Dendritic cell treated with granulocyte-macrophage colony-stimulating factor and Interleukin-4, amounts not matched to agents 40 ng/mL and 50 ng/mL, for 4 days (primary cell): ENCODE results near the gene KYAT1.
"Not testable (repeated sequence)": the region's sequence is repeated elsewhere in the genome, so short reads cannot be mapped to it uniquely, and the experiment has no call there.

Experiments
- H3K27ac Mint-ChIP-seq: one replicate; pipeline ENCODE4 v1.8.0; 2022; ENCODE audit warnings: mild to moderate bottlenecking, mixed read lengths
- H3K27me3 Mint-ChIP-seq: one replicate; pipeline ENCODE4 v1.8.0; 2022; ENCODE audit warnings: mild to moderate bottlenecking, mixed read lengths
- H3K36me3 Mint-ChIP-seq: one replicate; pipeline ENCODE4 v1.8.0; 2022; ENCODE audit warnings: low read depth, mixed read lengths
- H3K4me1 Mint-ChIP-seq: one replicate; pipeline ENCODE4 v1.8.0; 2022; ENCODE audit warnings: low read depth, mixed read lengths
- H3K4me3 Mint-ChIP-seq: one replicate; pipeline ENCODE4 v1.8.0; 2022; ENCODE audit warnings: mild to moderate bottlenecking, moderate library complexity, mixed read lengths
- H3K9me3 Mint-ChIP-seq: one replicate; pipeline ENCODE4 v1.8.0; 2022; ENCODE audit warnings: mixed read lengths
- intact Hi-C: fragments of 100-400 bp; cut with micrococcal nuclease; formaldehyde crosslinking; loops from one replicate; pipeline ENCODE4 v1.15.0; 2022

Gene KYAT1

GRCh38 chr9:128818839-128819715 is 62.7 kb downstream of the KYAT1 start:
- Mint-ChIP-seq H3K4me1 (peaks cover 26% of the 10 kb centered on the region), H3K27ac (peak overlapping the region; percentile 83), H3K4me3 (peak overlapping the region; percentile 74), H3K9me3 (no peaks in the 10 kb centered on the region), H3K36me3 (peaks cover 35% of the 10 kb centered on the region), H3K27me3 (peaks cover 6% of the 10 kb centered on the region)
- intact Hi-C loops = no loop called here

DNA sequence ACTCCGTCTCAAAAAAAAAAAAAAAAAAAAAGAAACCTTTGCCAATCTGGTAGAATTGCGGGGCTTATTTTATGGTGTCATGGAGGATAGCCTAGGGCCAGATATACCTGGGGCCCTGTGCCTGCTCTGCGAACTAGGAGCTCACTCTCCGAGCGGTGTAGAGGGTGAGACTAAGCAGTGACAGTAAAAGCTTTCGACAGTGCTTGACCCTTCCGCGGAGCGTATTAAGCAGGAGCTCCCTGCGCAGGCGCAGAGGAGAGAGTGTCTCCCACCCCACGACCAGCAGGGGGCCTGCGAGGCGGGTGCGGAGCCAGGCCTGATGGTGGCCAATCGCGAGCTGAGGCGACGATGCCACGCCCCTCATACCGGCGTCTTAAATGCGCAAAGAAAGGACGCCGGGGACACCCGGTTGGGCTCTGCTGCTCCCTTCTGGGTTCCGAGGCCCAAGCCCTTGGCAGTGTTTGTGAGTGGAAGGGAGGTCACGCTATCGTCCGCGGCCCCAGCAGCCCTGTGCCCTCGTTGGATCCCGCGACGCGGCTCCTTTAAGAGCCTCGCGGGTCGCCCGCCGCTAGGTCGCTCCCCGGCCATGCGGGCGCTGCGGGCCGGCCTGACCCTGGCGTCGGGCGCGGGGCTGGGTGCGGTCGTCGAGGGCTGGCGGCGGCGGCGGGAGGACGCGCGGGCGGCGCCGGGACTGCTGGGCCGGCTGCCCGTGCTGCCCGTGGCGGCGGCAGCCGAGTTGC is 63.5 kb downstream of the KYAT1 start, which contains the start of gene ENDOG:
Gene ENDOG (plus strand): TSS at position 402 of the 740 bp plus-strand sequence. CDS start 185 bp downstream, at position 587.
- H3K9me3 Mint-ChIP-seq = no peaks in the 10 kb centered on the region
- H3K36me3 Mint-ChIP-seq = peaks cover 27% of the 10 kb centered on the region
- H3K27ac Mint-ChIP-seq = peak within 1 kb of the TSS; percentile 83
- intact Hi-C loops = no loop called here
- peaks cover 26% of the 10 kb centered on the region for H3K4me1 Mint-ChIP-seq
- peak within 1 kb of the TSS; percentile 74 for H3K4me3 Mint-ChIP-seq
- peaks cover 6% of the 10 kb centered on the region for H3K27me3 Mint-ChIP-seq

DNA sequence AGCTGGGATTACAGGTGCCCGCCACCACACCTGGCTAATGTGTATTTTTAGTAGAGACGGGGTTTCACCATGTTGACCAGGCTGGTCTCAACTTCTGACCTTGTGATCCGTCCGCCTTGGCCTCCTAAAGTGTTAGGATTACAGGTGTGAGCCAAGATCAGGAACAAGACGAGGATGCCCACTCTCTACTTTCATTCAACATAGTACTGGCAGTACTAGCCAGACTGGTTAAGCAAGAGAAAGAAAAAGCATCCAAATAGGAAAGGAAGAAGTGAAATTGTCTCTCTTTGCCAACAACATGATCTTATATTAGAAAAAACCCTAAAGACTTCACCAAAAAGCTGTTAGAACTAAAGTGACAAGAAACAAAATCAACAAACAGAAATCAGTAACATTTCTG is 70.9 kb downstream of the KYAT1 start:
- no peak overlapping the region for H3K27ac Mint-ChIP-seq
- H3K4me1 Mint-ChIP-seq = no peaks in the 10 kb centered on the region
- intact Hi-C loops = no loop called here
- H3K36me3 Mint-ChIP-seq = peaks cover 37% of the 10 kb centered on the region
- peaks cover 4% of the 10 kb centered on the region for H3K27me3 Mint-ChIP-seq
- no peaks in the 10 kb centered on the region for H3K9me3 Mint-ChIP-seq
- no peak overlapping the region for H3K4me3 Mint-ChIP-seq

DNA sequence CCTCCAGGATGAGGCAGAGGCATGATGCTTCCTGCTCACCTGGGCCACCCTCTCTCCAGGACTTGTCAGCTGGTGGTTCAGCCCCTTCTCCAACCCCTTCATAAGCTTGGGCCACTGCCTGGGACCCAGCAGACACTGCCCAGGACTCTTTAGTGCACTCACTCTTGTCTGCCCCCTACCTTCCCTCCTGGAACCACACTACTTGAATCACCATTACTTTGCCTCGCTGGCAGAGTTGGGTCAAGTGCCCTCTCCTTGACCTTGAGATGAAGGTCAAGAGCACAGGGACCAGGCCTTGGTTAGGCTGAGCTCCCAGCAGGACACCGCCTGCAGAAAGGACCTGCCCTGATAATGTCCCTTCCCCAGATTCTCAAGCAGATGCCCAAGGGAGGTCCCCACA is 71.9 kb downstream of the KYAT1 start:
- no peak overlapping the region for H3K27ac Mint-ChIP-seq
- intact Hi-C loops = no loop called here
- H3K4me1 Mint-ChIP-seq = no peaks in the 10 kb centered on the region

GRCh38 chr9:128809036-128809599 is 72.6 kb downstream of the KYAT1 start:
- Mint-ChIP-seq H3K9me3 (no peaks in the 10 kb centered on the region), H3K4me3 (no peak overlapping the region), H3K36me3 (peaks cover 53% of the 10 kb centered on the region), H3K27ac (no peak overlapping the region), H3K27me3 (no peaks in the 10 kb centered on the region), H3K4me1 (no peaks in the 10 kb centered on the region)
- intact Hi-C loops = no loop called here

More for the DNA sequence above, 71.9 kb downstream of the KYAT1 start:
- Mint-ChIP-seq H3K36me3 (peaks cover 46% of the 10 kb centered on the region), H3K27me3 (no peaks in the 10 kb centered on the region), H3K4me3 (no peak overlapping the region), H3K9me3 (no peaks in the 10 kb centered on the region)

- intact Hi-C loops = no loop called here
- Mint-ChIP-seq H3K36me3 (peaks cover 59% of the 10 kb centered on the region), H3K9me3 (no peaks in the 10 kb centered on the region), H3K27ac (no peak overlapping the region), H3K4me1 (no peaks in the 10 kb centered on the region), H3K27me3 (no peaks in the 10 kb centered on the region), H3K4me3 (no peak overlapping the region)
These were observed 73.2 kb downstream of the KYAT1 start for GRCh38 chr9:128808543-128808942.

DNA sequence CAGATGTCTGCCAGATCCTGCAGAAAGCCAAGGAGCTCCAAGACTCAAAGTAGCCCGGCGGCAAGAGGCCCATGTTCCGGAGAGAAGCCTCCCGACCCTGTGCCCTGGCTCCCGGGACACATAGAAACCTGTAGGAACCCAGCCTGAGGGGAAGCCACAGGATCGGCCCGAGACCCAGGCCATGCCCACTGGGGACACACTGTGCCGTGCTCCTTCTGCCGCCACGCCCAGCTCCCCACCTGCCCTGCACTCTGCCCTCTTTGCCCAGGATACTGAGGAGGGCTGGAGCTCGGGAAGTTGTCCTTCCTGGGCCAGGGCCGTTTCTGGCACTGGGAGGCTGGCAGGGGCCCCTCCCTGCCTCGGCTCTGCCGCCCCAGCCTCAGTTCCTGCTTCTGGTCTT is 73.9 kb downstream of the KYAT1 start:
- H3K27me3 Mint-ChIP-seq = no peaks in the 10 kb centered on the region
- H3K27ac Mint-ChIP-seq = no peak overlapping the region
- H3K4me1 Mint-ChIP-seq = no peaks in the 10 kb centered on the region
- H3K4me3 Mint-ChIP-seq = no peak overlapping the region
- intact Hi-C loops = no loop called here
- no peaks in the 10 kb centered on the region for H3K9me3 Mint-ChIP-seq
- H3K36me3 Mint-ChIP-seq = peaks cover 66% of the 10 kb centered on the region

DNA sequence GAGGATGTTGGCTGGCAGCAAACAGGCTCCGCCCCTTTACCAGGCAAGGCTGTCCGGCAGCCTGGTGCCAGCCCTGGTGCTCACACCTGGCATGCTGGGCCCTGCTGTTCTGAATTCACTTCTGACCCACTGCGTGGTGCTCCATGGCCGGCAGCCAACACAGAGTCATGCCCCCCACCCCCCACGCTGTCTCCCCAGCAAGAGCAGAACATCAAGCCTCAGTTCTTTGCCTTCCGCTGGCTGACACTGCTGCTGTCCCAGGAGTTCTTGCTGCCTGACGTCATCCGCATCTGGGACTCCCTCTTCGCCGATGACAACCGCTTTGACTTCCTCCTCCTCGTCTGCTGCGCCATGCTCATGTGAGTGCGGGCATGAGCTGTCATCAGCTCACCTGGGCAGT is 76.1 kb downstream of the KYAT1 start:
- H3K4me3 Mint-ChIP-seq = no peak overlapping the region
- H3K9me3 Mint-ChIP-seq = no peaks in the 10 kb centered on the region
- H3K4me1 Mint-ChIP-seq = no peaks in the 10 kb centered on the region
- no peak overlapping the region for H3K27ac Mint-ChIP-seq
- peaks cover 87% of the 10 kb centered on the region for H3K36me3 Mint-ChIP-seq
- H3K27me3 Mint-ChIP-seq = no peaks in the 10 kb centered on the region
- intact Hi-C loops = no loop called here

GRCh38 chr9:128802482-128802881 is 79.3 kb downstream of the KYAT1 start:
- Mint-ChIP-seq H3K36me3 (peaks cover 98% of the 10 kb centered on the region), H3K27me3 (no peaks in the 10 kb centered on the region), H3K4me1 (no peaks in the 10 kb centered on the region), H3K4me3 (no peak overlapping the region), H3K9me3 (no peaks in the 10 kb centered on the region), H3K27ac (no peak overlapping the region)
- intact Hi-C loops = no loop called here

DNA sequence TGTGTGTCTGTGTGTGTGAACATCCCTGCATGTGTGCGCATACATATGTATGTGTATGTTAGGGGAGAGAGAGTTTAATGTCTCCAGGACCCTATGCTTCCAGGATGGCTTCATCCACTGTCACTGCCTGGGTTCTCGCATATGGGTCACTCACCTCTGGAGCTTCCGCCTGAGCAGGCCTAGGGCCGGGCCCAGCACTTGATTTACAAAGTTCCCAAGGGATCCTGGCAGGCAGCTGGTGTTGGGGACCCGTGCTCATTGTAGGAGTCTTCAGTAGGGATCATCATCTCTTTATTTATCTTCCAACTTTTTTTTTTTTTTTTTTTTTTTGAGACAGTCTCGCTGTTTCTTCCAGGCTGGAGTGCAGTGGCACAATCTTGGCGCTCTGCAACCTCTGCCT is 81.7 kb downstream of the KYAT1 start:
- Mint-ChIP-seq H3K36me3 (peaks cover 98% of the 10 kb centered on the region), H3K27me3 (no peaks in the 10 kb centered on the region), H3K27ac (no peak overlapping the region), H3K9me3 (no peaks in the 10 kb centered on the region), H3K4me1 (no peaks in the 10 kb centered on the region), H3K4me3 (no peak overlapping the region)
- intact Hi-C loops = no loop called here

- Mint-ChIP-seq H3K27ac (no peak overlapping the region), H3K27me3 (no peaks in the 10 kb centered on the region), H3K36me3 (peaks cover 98% of the 10 kb centered on the region), H3K4me3 (no peak overlapping the region), H3K9me3 (no peaks in the 10 kb centered on the region), H3K4me1 (peaks cover 2% of the 10 kb centered on the region)
- intact Hi-C loops = no loop called here
These were observed 82.9 kb downstream of the KYAT1 start for GRCh38 chr9:128798896-128799295.

GRCh38 chr9:128794961-128795360 is 86.8 kb downstream of the KYAT1 start:
- H3K9me3 Mint-ChIP-seq, H3K4me3 Mint-ChIP-seq, H3K4me1 Mint-ChIP-seq, H3K27me3 Mint-ChIP-seq, intact Hi-C loops, H3K27ac Mint-ChIP-seq: not testable (repeated sequence)
- H3K36me3 Mint-ChIP-seq = peaks cover 98% of the 10 kb centered on the region

DNA sequence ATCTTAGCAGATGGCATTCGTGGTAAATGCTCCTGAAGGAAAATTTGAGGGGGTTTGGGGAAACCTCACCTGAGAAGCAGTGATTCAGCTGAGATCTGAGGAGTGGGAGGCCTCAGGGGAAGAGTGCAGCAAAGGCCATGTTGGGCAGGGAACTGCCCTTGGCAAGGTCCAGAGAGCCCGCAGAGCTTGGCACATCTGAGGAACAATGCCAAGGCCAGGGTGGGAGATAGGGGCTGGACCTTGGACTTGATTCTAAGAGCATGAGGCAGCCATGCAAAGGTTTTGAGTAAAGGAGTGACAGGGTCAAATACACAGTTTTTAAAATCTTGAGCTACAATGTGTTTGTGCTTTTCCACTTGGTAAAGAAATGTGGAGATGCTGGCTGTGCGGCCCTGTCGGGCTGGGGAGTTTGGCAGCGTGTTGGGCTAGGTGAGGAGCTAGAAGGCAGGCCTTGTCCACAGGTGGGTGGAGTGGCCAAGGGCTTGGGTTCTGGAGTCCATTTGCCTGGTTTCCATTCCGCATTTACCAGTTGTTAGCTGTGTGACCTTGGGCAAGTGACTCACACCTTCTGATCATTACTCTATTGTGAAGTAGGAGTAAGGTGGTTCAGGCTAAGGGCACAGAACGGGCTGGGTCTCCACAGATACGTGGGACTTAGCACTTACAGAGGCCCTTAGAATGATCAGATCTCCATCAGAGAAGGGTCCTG is 88.6 kb downstream of the KYAT1 start:
- H3K4me3 Mint-ChIP-seq = no peak overlapping the region
- peaks cover 84% of the 10 kb centered on the region for H3K36me3 Mint-ChIP-seq

More for the DNA sequence above, 88.6 kb downstream of the KYAT1 start:
- no peaks in the 10 kb centered on the region for H3K9me3 Mint-ChIP-seq
- H3K27me3 Mint-ChIP-seq = no peaks in the 10 kb centered on the region
- peaks cover 14% of the 10 kb centered on the region for H3K4me1 Mint-ChIP-seq
- H3K27ac Mint-ChIP-seq = no peak overlapping the region
- intact Hi-C loops = no loop called here
